Islet precursor cell (in vitro differentiated cells): ENCODE data around the gene INTS15.
"Not testable (repeated sequence)": the region's sequence is repeated elsewhere in the genome, so short reads cannot be mapped to it uniquely, and the experiment has no call there.

Experiments
- DNase-seq: peaks from one replicate; pipeline ENCODE4 v3.0.0-alpha.2; 2018

The INTS15 gene

GRCh38 chr7:6619961-6620360, 30.1 kb downstream of the INTS15 start:
- no peak for DNase-seq

GRCh38 chr7:6621195-6622133, 31.6 kb downstream of the INTS15 start:
- no peak for DNase-seq

GRCh38 chr7:6622134-6622710, 32.4 kb downstream of the INTS15 start:
- DNase-seq, result no peak

- no peak for DNase-seq
Measured at GRCh38 chr7:6623589-6624245, 33.9 kb downstream of the INTS15 start.

- DNase-seq, result no peak
Measured at GRCh38 chr7:6624246-6624611, 34.4 kb downstream of the INTS15 start.

- no peak for DNase-seq
Measured at GRCh38 chr7:6628045-6628444, 38.2 kb downstream of the INTS15 start.

GRCh38 chr7:6630007-6630849, 40.4 kb downstream of the INTS15 start:
- DNase-seq, result no peak

- DNase-seq, result no peak
Measured at GRCh38 chr7:6631605-6632004, 41.8 kb downstream of the INTS15 start.

- DNase-seq, result no peak
Measured at GRCh38 chr7:6634021-6634420, 44.2 kb downstream of the INTS15 start.

GRCh38 chr7:6634971-6635370, 45.1 kb downstream of the INTS15 start:
- not testable (repeated sequence) for DNase-seq

- DNase-seq, result no peak
Measured at GRCh38 chr7:6636741-6637543, 47.1 kb downstream of the INTS15 start, which contains the start of gene ZNF316. TSS of gene ZNF316 (plus strand) at chr7:6637318. CDS start at chr7:6642410, 5,092 bp downstream.

GRCh38 chr7:6637544-6638229, 47.9 kb downstream of the INTS15 start:
- peak; percentile 68 for DNase-seq

GRCh38 chr7:6639032-6639431, 49.2 kb downstream of the INTS15 start:
- DNase-seq, result no peak

GRCh38 chr7:6639627-6640026, 49.8 kb downstream of the INTS15 start:
- no peak for DNase-seq

GRCh38 chr7:6640246-6640721, 50.5 kb downstream of the INTS15 start:
- peak; percentile 77 for DNase-seq

GRCh38 chr7:6641305-6642035, 51.6 kb downstream of the INTS15 start:
- no peak for DNase-seq

GRCh38 chr7:6642239-6642839, 52.5 kb downstream of the INTS15 start:
- no peak for DNase-seq

- DNase-seq, result no peak
Measured at GRCh38 chr7:6642861-6643640, 53.2 kb downstream of the INTS15 start.
